Fibroblast of skin of scalp (primary cell): ENCODE data around the gene SPATA3. TPM values are rescaled to one million over a fixed set of nuclear protein-coding genes. Genes with fewer than 3 reads are reported as not detected.
"Not testable (repeated sequence)": the region's sequence is repeated elsewhere in the genome, so short reads cannot be mapped to it uniquely, and the experiment has no call there.

ENCODE experiments used
- DNase-seq: peaks from one replicate; pipeline ENCODE4 v3.0.0-alpha.2; 2013
- polyA plus RNA-seq, 2 experiments: library from polyadenylated mRNA; unstranded; fragments of 120-200 nt; gene quantifications; one replicate each; pipeline ENCODE4 v1.2.1, GENCODE V29; 2013; ENCODE audit not compliant: insufficient read length in 2 of 2

SPATA3 gene
- not detected for polyA plus RNA-seq (2013, experiment 1 of 2; ENCODE audit: insufficient read length)
- polyA plus RNA-seq (2013, experiment 2 of 2; ENCODE audit: insufficient read length) = not detected

DNA sequence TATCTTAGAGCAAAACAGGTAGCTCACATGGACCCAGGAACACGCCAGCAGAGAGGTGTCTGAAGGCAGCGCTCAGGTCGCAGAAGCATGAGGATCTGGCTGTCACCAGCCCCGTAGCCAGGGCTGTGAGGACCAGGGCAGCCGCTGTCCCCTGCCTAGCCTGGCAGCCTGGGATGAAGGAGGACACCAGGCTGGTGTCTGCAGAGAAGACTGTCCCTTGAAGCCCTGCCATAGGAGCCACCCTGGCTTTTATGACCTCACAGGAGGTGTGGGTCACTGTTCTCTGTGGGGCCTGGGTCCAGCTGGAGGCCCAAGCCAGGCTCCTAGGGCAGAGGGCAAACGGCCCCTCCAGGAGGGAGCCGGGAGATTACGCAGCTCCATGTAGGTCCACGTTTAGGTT lies at the start of gene SPATA3:
Gene SPATA3, plus strand, starts transcription at position 301 of the 400 bp plus-strand sequence. CDS start 113 bp downstream, outside the sequence.
- DNase-seq = no peak

DNA sequence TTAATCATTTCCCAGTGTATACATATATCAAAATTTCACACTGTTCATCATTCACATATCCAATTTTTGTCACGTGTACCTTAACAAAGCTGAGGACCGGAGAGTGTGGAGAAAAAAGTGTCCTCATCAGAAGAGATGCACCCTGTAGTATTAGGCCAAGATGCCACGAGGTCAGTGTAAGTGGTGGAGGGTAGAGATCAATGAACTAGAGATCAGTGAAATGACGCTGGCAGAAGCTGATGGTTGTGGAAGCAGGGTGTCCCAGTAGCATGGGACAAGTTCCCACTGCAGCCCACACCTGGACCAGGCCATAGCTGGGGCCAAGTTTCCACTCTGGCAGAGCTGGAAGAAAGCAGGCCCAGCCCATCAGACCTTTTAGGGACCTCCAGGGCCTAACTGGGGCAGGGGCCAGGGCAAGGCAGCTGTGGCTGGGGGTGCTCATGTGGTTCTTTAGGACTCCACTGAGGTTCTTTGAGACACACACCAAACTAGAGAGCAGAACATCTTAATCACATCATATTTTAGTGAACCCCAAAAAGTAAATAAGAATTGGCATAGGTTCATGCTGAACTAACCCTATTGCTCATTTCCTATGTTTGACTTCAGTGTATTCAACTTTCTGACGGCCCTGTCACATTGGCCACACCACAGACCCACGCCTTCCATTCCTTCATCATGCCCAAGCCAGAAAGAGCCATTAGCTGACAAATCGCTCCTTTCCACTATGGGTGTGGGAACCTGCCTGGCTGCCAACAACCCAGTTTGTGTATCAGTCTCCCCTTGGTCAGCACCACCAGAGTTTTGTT lies 49.3 kb upstream of the SPATA3 start:
- no peak for DNase-seq

DNA sequence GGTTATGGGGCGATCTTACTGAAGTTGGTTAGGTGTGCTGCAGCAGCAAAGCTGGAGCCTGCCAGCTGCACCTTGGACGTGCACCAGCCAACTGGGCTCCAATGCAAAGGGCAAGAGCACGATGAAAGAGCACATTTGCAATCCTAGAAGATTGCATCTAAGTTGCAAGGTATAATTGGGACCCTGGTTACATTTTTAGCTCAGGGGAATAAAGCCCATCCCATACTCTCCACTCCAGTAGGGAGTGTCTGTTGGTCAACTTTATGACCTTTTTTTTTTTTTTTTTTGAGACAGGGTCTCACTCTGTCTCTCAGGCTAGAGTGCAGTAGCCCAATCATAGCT lies 48.7 kb upstream of the SPATA3 start:
- DNase-seq = no peak

DNA sequence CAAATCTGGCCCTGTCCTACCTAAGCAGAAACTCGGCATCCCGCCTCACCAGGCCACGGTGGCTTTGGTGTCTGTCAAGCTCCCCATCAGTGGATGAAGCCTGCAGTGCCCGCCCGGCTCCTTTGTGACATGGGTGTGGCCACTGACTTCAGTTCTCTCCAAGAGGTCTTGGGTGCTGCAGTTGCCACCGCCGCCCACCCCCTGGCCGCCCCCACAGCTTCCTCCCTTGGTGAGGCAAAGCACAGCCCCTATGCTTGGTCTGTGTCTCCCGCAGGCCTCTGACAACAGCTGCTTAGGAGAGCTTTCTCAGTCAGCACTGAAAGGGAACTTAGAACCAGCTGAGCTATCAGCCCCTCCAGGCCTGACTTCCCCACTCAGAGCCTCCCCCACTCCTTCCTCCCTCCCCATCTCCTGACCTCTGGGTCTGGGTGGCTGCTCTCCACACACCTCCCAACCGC lies 48.0 kb upstream of the SPATA3 start:
- DNase-seq = no peak

DNA sequence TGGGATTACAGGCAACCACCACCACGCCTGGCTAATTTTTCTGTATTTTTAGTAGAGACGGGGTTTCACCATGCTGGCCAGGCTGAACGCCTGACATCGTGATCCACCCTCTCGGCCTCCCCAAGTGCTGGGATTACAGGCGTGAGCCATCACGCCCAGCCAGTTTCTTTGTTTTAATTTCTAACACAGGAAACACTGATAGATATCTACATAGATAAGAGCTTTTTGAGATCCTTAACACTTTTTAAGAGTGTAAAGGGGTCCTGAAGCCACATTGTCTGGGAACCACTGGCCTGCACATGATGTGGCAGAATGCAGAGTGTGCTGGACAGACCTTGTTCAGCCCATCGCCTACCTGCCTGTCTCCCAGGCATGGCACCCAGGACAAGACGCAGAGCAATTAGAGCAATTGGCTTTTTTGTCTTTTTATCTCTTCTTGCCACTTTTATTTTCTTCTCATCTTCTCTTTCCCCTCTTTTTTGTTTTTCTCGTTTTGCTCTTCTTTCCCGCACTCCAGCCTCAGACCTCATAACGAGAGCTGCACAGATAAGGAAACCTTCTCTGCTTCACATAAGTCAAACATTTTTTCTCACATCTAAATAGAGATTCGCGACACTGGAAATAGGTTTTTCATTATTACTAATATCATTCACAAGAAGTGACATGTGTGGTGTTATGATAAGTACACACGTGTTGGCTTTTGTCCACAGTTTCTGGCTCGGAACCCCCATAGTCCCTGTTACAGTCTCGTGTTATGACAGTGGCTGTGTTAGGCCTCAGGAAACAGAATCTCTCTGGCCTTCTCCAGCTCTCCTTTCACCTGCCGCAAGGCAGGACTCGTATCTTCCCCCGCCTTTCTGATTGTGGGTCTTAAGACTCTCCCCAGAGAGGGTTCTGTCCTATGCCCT lies 45.7 kb upstream of the SPATA3 start:
- DNase-seq = no peak

DNA sequence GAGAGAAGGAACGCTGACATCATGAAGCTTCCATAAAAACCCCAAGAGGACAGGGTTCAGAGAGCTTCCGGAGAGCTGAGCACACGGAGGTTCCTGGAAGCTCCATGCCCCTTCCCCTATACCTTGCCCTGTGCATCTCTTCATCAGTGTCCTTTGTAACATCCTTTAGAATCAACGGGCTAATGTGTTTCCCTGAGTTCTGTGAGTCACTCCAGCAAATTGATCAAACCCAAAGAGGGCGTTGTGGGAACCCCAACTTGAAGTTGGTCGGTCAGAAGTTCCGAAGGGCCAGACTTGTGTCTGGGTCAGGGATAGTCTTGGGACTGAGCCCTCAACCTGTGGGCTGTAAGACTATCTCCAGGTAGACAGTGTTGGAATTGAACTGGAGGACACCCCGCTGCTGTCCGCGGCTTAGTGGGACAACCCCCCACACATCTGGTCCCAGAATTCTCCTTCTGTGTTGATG lies 45.0 kb upstream of the SPATA3 start:
- DNase-seq = no peak

DNA sequence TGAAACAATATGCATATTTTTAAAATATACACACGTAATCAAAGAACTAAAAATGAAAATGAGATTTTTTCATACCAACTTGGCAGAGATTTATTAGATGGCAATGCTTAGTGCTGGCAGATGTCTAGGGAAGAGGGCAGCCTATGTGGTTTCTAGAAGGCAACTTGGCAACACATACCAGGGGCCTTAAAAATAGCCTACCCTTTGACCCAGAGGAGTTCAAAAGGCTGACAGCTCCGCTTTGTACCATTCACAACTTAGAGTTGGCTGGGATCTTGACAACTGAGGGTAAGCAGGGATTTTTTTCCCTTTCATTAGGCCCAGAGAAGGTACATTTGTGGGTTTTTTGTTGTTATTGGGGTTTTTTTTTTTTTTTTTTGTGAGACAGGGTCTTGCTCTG lies 44.5 kb upstream of the SPATA3 start:
- no peak for DNase-seq

DNA sequence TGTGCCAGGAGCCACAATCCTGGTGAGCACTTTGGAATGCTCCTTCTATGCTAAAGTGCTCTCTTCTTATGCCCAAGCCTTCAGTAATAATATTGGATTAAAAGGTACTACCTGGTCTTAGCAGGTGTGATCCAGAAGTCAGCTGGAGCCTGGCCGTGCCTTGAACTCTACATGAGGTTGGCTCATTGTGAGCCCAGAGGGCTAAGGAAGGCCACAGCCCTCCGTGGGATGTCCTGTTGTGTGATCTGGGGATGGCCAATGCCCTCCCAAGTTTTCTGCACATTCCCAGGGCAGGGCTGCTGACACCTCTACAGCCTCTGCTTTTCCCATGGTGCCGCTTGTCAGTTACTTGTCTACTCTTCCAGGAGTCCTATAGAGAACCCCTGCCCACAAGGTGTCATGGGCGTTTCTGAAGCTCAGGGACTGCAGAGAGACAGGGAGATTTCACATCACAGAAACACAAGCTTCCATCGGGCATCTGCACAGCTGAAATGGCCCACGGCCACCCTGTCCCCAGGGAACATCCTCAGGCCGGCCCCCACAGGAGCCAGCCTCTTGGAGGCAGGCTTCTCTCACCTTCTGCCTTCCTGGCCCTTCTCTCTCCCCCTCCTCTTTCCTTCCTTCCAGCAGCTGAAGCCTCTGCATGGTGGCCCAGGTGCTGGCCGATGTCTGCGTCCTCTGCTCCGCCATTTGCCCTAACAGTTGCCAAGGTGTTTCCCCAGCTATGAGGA lies 43.5 kb upstream of the SPATA3 start:
- no peak for DNase-seq

DNA sequence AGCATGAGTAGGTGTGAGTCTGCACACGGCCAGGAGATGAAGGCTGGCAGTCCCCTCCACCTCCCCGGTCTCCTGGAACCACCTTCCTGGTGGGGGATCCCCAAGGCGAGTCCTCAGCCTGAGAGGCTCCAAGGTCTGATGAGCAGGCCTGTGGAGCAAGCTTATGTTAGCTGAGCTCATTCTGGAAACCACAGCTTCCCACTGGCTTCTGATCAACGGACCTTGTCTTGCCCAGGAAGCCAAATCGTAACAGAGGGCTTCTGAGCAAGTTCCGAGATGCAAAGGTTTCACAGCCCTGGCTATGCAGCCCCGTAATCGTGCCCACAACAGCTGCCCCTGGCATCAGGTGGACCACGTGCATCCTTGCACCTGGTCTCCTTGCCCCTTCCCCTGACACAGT lies 42.1 kb upstream of the SPATA3 start:
- no peak for DNase-seq

DNA sequence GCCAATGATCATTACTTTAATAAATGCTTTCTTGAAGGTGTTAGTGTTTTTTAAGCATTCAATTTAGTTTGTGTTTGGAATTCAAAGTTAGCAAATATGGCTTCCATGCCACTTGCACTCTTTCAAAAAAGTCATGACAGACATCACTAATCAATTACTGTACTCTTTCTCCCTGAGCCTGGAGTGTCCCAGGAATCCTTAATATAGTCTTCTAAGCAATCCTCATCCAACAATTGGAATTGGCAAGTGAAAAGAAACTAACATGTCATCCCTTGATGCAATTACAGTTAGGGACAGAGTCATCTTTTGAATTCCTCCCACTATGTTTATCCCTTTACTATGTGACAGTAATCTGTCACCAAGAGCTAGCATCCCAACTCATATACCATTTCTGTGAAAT lies 41.2 kb upstream of the SPATA3 start:
- no peak for DNase-seq

DNA sequence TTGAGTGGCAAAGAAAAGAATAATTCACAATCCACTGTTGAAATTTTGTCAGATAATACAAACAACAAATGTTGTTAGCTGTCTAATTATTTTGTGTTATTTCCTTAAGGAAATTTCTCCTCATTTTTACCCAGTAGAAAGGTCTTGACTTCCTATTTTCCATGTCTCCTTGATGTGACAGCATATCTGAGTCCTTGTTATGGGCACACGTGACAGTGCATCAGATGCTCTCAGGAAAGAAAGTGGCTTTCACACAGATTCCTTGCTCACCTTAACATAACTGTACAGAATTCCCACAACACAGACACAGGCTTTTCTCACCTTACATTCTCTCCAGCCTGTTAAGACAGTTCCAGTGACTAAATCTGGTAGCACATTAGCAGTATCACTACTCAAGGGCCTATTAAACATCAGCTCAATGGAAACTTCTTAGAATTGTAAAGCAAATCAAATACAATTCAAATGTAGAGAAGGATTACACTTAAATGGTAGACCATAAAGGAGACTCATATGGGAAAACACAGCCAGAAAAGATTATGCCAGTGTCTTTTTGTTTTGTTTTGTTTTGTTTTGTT lies 40.7 kb upstream of the SPATA3 start:
- no peak for DNase-seq

DNA sequence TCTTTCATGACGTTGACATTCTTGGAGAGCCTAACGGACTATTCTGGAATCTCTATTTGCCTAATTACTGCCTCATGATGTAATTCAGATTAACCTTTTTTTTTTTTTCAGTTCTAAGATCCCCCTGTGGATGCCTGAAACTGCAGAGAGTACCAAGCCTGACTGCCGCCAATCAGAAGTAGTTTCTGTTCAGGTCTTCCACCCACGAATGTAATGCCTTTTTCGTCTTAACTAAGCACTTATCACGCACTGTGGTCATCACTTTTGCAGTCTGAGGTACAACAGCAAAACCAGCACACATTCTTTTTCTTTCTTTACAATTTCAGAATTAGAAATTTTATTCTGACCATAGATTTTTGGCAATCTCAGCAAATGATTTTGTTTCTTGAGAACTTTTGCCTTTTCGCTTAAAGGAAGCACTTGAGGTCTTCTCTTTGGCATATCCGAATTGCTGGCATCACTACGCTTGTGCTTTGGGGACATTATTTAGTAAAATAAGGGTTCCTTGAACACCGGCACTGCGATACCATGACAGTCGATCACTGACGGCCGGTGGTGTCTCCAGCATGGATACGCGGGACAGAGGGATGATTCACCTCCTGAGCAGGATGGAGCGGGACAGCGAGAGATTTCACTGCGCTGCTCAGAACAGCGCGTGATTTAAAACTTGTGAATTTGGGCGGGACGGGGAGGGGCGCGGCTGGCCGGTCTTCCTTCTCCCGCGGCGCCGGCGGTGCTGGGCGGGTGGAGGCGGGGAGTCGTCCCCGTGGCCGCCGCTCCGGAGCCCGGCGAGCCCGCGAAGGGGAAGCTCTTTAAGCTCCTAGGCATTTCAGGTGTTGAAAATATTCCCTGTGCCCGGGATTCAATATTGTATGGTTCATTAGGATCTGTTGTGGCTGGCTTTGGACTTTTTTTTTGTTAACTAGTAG lies 38.8 kb upstream of the SPATA3 start:
- peak; percentile 38 for DNase-seq

DNA sequence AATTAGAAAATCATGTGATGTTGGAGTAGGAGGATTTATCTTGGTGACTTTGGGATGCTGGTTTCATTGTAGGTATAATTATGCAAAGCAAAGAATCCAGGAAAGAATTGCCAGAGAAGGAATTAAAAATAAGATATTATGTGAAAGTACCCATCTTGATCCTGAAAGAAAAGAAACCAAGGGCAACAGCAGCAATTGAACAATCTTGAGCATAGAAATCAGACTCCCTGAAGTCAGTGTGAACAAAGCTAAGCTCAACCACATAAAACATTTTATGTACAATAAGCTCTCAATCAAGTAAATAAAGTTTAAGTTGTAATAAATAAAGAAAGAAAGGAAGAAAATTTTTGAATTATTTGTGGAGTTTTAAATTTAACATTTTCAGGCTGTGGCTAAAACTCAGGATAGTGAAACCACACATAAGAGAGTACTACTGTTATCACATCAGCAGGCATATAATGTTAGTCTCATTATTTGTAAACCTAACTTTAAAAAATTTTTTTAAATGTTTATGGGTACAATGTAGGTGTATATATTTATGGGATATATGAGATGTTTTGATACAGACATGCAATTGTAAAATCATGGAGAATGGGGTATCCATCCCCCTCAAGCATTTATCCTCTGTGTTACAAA lies 38.0 kb upstream of the SPATA3 start:
- no peak for DNase-seq

DNA sequence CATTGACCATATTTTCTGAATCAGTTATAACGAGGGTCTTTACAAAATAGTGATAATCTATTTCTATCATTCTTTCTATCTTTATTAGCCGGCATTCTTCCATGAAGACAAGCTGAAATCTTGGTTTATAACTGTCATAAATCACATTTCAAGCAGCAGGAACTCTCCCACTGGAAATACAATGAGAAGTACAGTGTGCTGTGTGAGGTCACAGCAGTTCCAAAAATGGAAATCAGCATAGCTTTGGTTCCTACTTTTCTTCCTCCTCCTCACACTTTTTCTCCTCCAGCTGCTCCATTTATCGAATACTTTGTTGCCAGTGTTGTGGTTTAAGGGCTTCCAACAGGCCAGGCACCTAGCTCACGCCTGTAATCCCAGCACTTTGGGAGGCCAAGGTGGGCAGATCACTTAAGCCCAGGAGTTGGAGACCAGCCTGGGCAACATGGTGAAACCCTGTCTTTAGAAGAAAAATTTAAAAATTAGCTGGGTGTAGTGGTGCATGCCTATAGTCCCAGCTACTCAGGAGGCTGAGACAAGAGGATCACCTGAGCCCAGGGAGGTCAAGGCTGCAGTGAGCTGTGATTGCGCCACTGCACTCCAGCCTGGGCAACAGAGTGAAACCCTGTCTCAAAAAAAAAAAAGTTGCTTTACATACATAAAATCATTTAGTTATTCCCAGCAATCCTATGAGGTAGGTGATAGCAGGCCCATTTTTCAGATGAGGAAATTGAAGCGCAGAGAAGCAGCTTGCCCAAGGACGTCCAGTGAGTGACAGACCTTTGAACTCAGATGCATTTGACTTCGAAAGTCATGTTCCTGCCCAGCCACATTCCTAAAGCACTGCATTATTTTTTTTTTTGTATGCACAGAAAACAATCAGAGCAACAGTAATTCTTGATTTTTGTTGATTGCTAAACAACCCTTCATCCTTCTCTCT lies 36.8 kb upstream of the SPATA3 start:
- no peak for DNase-seq

DNA sequence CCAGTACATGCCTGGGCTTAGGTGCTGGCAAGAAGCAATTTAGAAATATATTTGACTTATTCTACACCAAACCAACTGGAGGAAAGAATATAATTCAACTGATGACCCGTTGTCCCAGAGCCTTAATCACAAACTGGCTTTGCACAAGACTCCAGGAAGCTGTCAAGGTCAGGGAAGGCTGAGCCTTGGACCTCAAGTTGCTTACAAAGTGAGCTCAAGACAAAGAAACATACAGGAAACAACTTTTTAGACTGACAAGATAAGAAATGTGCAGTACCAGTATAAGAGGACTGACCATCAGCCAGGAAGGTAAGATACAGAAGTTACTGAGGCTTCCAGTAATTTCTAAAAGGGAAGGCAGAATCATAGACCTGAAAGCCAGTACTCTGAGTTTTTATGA lies 35.9 kb upstream of the SPATA3 start:
- DNase-seq = no peak

DNA sequence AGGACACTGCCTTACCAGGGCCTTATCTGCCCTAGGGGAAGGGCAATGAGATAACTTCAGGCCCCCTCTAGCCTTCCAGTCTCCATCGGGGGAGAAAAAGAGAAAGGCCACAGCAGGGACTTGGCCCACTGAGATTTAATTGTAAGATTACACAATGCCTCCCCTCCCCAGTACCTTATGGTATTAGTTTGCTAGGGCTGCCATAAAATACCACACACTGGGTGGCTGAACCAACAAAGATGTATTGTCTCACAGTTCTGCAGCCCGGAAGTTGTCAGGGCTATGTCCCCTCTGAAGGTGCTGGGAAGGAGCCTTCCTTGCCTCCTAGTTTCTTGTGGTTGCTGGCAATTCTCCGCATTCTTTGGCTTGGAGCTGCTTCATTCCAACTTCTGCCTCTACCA lies 34.8 kb upstream of the SPATA3 start:
- DNase-seq = peak; percentile 32

DNA sequence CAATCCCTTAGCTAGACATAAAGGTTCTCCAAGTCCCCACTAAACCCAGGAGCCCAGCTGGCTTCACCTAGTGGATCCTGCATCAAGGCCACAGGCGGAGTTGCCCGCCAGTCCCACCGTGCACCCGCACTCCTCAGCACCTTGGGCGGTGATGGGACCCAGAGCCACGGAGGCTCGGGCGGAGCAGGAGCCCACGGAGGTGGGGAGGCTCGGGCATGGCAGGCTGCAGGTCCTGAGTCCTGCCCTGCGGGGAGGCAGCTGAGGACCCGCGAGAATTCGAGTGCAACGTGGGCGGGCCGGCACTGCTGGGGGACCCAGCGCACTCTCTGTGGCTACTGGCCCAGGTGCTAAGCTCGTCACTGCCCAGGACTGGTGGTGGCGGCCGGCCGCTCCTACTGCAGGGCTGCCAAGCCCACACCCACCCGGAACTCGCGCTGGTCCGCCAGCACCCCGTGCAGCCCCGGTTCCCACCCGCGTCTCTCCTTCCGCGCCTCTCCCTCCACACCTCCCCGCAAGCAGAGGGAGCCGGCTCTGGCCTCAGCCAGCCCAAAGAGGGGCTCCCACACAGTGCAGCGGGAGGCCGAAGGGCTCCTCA lies 31.7 kb upstream of the SPATA3 start:
- no peak for DNase-seq

DNA sequence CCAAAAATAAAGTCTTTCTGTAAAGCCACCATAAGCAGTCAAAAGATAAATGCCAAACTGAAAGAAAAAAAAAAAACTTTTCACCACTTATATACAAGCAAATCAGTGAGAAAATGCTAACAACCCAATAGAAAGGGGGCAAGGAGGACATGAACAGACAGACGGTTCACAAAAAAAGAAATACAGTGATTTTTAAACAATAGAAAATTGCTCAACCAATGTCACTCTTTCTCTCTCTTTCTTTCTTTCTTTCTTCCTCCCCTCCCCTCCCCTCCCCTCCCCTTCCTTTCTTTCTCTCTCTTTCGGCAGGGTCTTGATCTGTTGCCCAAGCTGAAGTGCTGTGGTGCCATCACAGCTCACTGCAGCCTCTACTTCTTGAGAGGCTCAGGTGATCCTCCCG lies 28.8 kb upstream of the SPATA3 start:
- DNase-seq = no peak

DNA sequence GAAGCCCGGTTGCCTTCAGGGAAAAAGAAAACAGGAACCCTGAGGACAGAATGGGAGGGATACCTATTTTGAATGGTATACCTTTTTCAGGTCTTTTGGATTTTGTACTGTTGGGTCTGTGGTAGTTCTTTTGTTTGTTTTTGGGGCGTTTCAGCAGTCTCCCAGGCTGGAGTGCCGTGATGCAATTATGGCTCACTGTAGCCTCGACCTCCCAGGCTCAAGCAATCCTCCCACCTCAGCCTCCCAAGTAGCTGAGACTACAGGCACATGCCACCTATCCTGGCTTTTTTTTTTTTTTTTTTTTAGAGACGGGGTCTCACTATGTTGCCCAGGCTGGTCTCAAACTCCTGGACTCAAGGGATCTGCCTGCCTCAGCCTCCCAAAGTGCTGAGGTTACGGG lies 27.6 kb upstream of the SPATA3 start:
- not testable (repeated sequence) for DNase-seq
